ENCODE results near the gene DLG1.

DNA sequence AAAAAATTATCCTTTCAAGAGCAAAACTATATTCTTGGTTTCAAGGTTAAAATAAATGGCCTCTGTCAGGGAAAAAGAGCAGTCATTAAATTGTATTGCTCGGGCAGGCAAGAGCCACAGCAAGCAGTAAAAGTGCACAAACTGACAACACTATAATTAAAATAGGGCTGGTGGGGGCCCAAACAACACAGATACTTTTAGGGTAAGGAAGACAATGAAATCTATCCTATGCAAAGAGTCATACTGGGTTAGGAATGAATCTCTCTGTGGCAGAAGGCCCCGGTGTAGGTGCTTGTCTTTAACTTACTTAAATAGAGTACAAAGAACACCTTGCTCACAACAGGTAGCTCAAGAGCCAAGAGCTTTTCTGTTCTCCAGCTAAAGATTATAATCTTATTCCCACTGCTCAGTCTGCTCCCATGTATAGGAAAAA, 94.7 kb downstream of the DLG1 start:
- TF ChIP-seq YY1 (IDR thresholded peaks at IDR 0.05; ENCODE audit: insufficient read depth, insufficient read length), result no peak
- TF ChIP-seq ZNF274 (IDR thresholded peaks at IDR 0.05; ENCODE audit: low read depth, low read length), result no peak
